Esophagus (tissue), 2 donors: ENCODE data around the gene VIT. TPM values are rescaled to one million over a fixed set of nuclear protein-coding genes. Genes with fewer than 3 reads are reported as not detected.

ENCODE experiments used
- H3K27ac ChIP-seq, 2 donors: one replicate each; pipeline ENCODE4 v1.5.1; 2013; ENCODE audit warnings: low read depth in 2 of 2, mild to moderate bottlenecking in 2 of 2, inconsistent platforms in 1 of 2, low read length in 1 of 2, moderate library complexity in 1 of 2
- H3K27me3 ChIP-seq, 2 donors: one replicate each; pipeline ENCODE4 v1.6.1; 2013; ENCODE audit warnings: low read length in 2 of 2, control low read depth in 1 of 2, mild to moderate bottlenecking in 1 of 2; ENCODE audit not compliant: insufficient read depth in 2 of 2, control insufficient read depth in 1 of 2
- H3K36me3 ChIP-seq, 2 donors: one replicate each; pipeline ENCODE4 v1.6.1; 2013; ENCODE audit warnings: low read length in 1 of 2; ENCODE audit not compliant: control insufficient read depth in 2 of 2, insufficient read depth in 2 of 2
- H3K4me1 ChIP-seq, 2 donors: one replicate each; pipeline ENCODE4 v1.6.1; 2013; ENCODE audit warnings: low read length in 1 of 2; ENCODE audit not compliant: control insufficient read depth in 2 of 2, insufficient read depth in 2 of 2
- H3K4me3 ChIP-seq, 2 donors: one replicate each; pipeline ENCODE4 v1.5.1; 2013; ENCODE audit warnings: low read length in 2 of 2, mild to moderate bottlenecking in 2 of 2, low read depth in 1 of 2, moderate library complexity in 1 of 2
- H3K9me3 ChIP-seq, 2 donors: one replicate each; pipeline ENCODE4 v1.6.1; 2013; ENCODE audit warnings: mild to moderate bottlenecking in 2 of 2, low read depth in 1 of 2, low read length in 1 of 2, moderate library complexity in 1 of 2; ENCODE audit not compliant: control insufficient read depth in 2 of 2, insufficient read depth in 1 of 2
- WGBS, 2 donors: extraction: QIAGEN DNeasy Blood & Tissue Kit; methylation state at CpG; one replicate each; pipeline ENCODE4 v1.1.7; 2013; 5-methylcytosine and 5-hydroxymethylcytosine counted together
- polyA plus RNA-seq, 2 donors: library from polyadenylated mRNA; stranded (reverse); fragments of 200-250 nt; gene quantifications; one replicate each; pipeline ENCODE4 v1.2.3, GENCODE V29; 2013
- donor health status: healthy with polysubstance abuse.
- donor health status: Bipolar disorder and iron deficiency.

The VIT gene
- polyA plus RNA-seq, 2 donors: 2.8 to 4.0 TPM

GRCh38 chr2:36802952-36803351 is 106.4 kb downstream of the VIT start:
- Histone ChIP-seq H3K9me3 (no peaks in the 10 kb centered on the region), H3K36me3 (no peaks in the 10 kb centered on the region), H3K27me3 (no peaks in the 10 kb centered on the region), H3K4me1 (no peaks in the 10 kb centered on the region), H3K27ac (no peak overlapping the region), H3K4me3 (no peak overlapping the region)
- WGBS, 2 donors: 75 to 86% methylated on average over 3 of the region's 3 CpGs

- Histone ChIP-seq H3K36me3 (no peaks in the 10 kb centered on the region), H3K27ac (no peak overlapping the region), H3K4me3 (no peak overlapping the region), H3K27me3 (no peaks in the 10 kb centered on the region), H3K4me1 (no peaks in the 10 kb centered on the region), H3K9me3 (no peaks in the 10 kb centered on the region)
- 85 to 86% methylated on average over 11 of the region's 11 CpGs for WGBS, 2 donors
Observed at GRCh38 chr2:36805635-36806224, 109.2 kb downstream of the VIT start.

GRCh38 chr2:36807223-36807886 is 110.8 kb downstream of the VIT start:
- Histone ChIP-seq H3K4me3 (no peak overlapping the region), H3K27ac (no peak overlapping the region), H3K9me3 (no peaks in the 10 kb centered on the region), H3K27me3 (no peaks in the 10 kb centered on the region), H3K4me1 (no peaks in the 10 kb centered on the region), H3K36me3 (no peaks in the 10 kb centered on the region)
- WGBS, 2 donors: 73 to 83% methylated on average over 5 of the region's 5 CpGs

GRCh38 chr2:36808386-36809068 is 112.0 kb downstream of the VIT start:
- Histone ChIP-seq H3K4me3 (no peak overlapping the region), H3K27ac (no peak overlapping the region), H3K4me1 (no peaks in the 10 kb centered on the region), H3K27me3 (no peaks in the 10 kb centered on the region), H3K36me3 (no peaks in the 10 kb centered on the region), H3K9me3 (no peaks in the 10 kb centered on the region)
- WGBS, 2 donors: 94 to 95% methylated on average over 35 of the region's 35 CpGs

- no peaks in the 10 kb centered on the region for H3K9me3 ChIP-seq
- H3K4me1 ChIP-seq: no peaks in the 10 kb centered on the region
- no peak overlapping the region for H3K27ac ChIP-seq
- H3K4me3 ChIP-seq: no peak overlapping the region
- 96 to 98% methylated on average over 3 of the region's 3 CpGs for WGBS, 2 donors
- H3K36me3 ChIP-seq: no peaks in the 10 kb centered on the region
- peaks cover 0 to under 1% of the 10 kb centered on the region in 2 donors for H3K27me3 ChIP-seq
Observed at GRCh38 chr2:36809069-36809445, 112.5 kb downstream of the VIT start.

GRCh38 chr2:36811071-36811470 is 114.6 kb downstream of the VIT start:
- 90 to 91% methylated on average over 5 of the region's 5 CpGs for WGBS, 2 donors
- Histone ChIP-seq H3K27me3 (peaks cover 0 to 2% of the 10 kb centered on the region in 2 donors), H3K27ac (no peak overlapping the region), H3K9me3 (no peaks in the 10 kb centered on the region), H3K36me3 (no peaks in the 10 kb centered on the region), H3K4me1 (no peaks in the 10 kb centered on the region), H3K4me3 (no peak overlapping the region)

- peaks cover 0 to 2% of the 10 kb centered on the region in 2 donors for H3K27me3 ChIP-seq
- H3K36me3 ChIP-seq: no peaks in the 10 kb centered on the region
- 50% methylated on average over 6 of the region's 6 CpGs for WGBS, 2 donors
- H3K4me1 ChIP-seq: no peaks in the 10 kb centered on the region
- H3K9me3 ChIP-seq: no peaks in the 10 kb centered on the region
- H3K4me3 ChIP-seq: no peak overlapping the region
- no peak overlapping the region for H3K27ac ChIP-seq
Observed at GRCh38 chr2:36812196-36812595, 115.7 kb downstream of the VIT start.

- H3K4me3 ChIP-seq: no peak overlapping the region
- H3K36me3 ChIP-seq: no peaks in the 10 kb centered on the region
- peaks cover 0 to 2% of the 10 kb centered on the region in 2 donors for H3K27me3 ChIP-seq
- WGBS, 2 donors: 79 to 84% methylated on average over 2 of the region's 2 CpGs
- no peaks in the 10 kb centered on the region for H3K9me3 ChIP-seq
- no peaks in the 10 kb centered on the region for H3K4me1 ChIP-seq
- H3K27ac ChIP-seq: no peak overlapping the region
Observed at GRCh38 chr2:36818542-36818941, 122.0 kb downstream of the VIT start.

- Histone ChIP-seq H3K27me3 (peaks cover 0 to under 1% of the 10 kb centered on the region in 2 donors), H3K36me3 (no peaks in the 10 kb centered on the region), H3K9me3 (no peaks in the 10 kb centered on the region), H3K4me3 (no peak overlapping the region), H3K27ac (no peak overlapping the region), H3K4me1 (no peaks in the 10 kb centered on the region)
- WGBS, 2 donors: 83 to 92% methylated on average over 4 of the region's 4 CpGs
Observed at GRCh38 chr2:36819095-36819711, 122.7 kb downstream of the VIT start.
